GM12864 (cell line): ENCODE data around the gene PRKCZ.

Source experiments
- DNase-seq: peaks from one replicate; pipeline ENCODE4 v3.0.0-alpha.2; 2011; ENCODE audit warnings: low read depth
- H3K4me3 ChIP-seq: 2 replicates; pipeline ENCODE4 v1.5.1; 2011; ENCODE audit warnings: mild to moderate bottlenecking, low read depth, low read length, control low read depth
- TF ChIP-seq, protein P1 (sequence below): IDR thresholded peaks from 2 replicates; pipeline ENCODE4 v1.5.1; 2011; ENCODE audit warnings: low read depth, mild to moderate bottlenecking, moderate library complexity, low read length, control low read depth, inconsistent platforms; ENCODE audit errors: missing control alignments

The PRKCZ gene

DNA sequence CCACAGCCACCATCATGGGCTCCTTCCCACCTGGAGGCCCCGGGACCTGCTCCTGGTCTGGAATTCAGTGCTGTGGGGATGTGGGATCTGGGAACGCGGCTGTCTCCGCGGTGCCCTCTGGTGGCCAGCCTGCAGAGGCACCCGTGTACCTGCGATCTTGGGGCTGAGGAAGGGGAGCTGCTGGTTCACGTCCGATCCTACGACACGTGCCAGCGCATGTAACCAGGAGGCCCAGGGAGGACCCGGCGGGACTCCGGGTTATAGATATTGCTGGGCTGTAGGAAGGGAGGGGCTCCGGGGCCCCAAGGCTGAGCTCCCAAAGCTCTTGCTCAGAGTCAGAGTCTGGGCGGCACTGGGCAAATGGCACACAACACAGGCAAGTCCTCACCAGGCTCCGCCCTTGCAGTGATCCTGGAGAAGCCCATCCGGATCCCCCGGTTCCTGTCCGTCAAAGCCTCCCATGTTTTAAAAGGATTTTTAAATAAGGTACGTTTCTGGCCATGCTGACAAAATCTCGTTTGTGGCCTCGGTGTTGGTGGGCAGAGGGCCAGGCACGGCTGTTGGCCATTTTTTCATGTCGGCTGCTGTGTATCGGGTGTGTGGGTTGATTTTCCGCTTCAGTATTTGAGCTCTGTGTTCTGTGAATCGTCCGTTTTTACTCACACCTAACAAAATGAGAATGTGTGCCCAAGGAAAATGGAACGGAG lies 124.3 kb downstream of the PRKCZ start:
- no peak for DNase-seq
- H3K4me3 ChIP-seq = no peak overlapping the region

DNA sequence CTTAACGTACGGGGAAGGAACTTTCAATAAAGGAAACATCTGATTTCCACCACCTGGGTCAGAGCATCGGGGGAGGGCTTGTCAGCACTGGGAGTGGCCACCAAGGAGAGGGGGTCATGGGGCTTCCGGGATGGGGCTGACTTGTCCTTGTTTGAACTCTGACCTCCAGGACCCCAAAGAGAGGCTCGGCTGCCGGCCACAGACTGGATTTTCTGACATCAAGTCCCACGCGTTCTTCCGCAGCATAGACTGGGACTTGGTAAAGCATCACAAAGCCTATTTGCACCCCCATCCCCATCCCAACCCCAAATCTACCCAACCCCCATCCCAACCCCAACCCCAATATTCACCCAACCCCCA lies 124.8 kb downstream of the PRKCZ start:
- no peak overlapping the region for H3K4me3 ChIP-seq
- TF ChIP-seq, protein P1, sequence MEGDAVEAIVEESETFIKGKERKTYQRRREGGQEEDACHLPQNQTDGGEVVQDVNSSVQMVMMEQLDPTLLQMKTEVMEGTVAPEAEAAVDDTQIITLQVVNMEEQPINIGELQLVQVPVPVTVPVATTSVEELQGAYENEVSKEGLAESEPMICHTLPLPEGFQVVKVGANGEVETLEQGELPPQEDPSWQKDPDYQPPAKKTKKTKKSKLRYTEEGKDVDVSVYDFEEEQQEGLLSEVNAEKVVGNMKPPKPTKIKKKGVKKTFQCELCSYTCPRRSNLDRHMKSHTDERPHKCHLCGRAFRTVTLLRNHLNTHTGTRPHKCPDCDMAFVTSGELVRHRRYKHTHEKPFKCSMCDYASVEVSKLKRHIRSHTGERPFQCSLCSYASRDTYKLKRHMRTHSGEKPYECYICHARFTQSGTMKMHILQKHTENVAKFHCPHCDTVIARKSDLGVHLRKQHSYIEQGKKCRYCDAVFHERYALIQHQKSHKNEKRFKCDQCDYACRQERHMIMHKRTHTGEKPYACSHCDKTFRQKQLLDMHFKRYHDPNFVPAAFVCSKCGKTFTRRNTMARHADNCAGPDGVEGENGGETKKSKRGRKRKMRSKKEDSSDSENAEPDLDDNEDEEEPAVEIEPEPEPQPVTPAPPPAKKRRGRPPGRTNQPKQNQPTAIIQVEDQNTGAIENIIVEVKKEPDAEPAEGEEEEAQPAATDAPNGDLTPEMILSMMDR = no peak

More for the DNA sequence above, 124.3 kb downstream of the PRKCZ start:
- TF ChIP-seq, protein P1 = peak; percentile 90

GRCh38 chr1:2175681-2176454 lies 125.7 kb downstream of the PRKCZ start:
- no peak for DNase-seq
- H3K4me3 ChIP-seq = no peak overlapping the region
- TF ChIP-seq, protein P1 = no peak

More for the DNA sequence above, 124.8 kb downstream of the PRKCZ start:
- DNase-seq = no peak

- no peak for DNase-seq
These were observed 126.4 kb downstream of the PRKCZ start for GRCh38 chr1:2176615-2177014.

DNA sequence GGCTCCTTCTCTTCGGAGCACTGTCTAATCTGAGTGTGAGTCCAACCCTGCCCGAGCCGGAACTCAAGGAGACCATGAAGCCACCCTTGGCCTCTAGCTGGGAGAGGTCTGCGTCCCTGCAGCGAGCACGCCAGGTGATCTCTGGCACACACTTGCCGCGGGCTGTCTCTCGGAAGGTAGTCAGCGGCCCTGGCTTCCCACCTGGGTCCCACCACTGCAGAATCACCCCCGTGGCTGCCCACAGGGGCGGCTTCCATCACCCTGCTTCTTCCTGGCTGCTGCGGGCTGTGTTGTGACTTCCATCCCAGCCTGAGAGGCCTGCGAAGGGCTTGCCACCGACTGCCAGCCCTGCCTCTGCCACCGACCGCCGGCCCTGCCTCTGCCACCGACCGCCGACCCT lies 127.3 kb downstream of the PRKCZ start:
- TF ChIP-seq, protein P1 = no peak
- H3K4me3 ChIP-seq = no peak overlapping the region
- DNase-seq = no peak

More at GRCh38 chr1:2176615-2177014, 126.4 kb downstream of the PRKCZ start:
- TF ChIP-seq, protein P1 = no peak
- no peak overlapping the region for H3K4me3 ChIP-seq

DNA sequence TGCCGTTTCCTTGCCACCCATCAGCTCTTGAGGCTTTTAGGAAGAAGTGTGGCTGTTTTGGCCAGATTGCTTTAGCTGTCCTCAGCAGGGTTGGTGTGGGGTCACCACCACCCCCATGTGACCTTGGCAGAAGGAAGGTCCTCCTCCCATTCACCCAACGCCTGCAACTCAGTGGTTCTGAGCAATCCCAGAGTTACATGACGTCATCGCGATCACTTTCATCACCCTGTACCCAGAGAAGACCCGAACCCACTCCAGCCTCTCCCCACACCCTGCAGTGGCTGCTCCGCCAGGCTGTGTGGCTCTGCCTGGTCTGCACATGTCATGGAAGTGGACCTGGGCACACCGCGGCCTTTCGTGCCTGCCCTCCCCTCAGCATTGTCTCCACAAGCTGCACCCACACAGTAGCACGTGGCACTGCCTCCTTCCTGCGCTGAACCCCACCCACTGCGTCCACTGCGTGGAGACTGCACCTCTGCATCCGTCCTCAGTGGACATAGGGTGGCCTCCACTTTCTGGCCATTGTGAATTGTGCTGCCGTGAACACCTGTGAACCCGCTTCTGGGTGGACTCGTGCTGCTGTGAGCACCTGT lies 127.8 kb downstream of the PRKCZ start:
- no peak for DNase-seq
- no peak overlapping the region for H3K4me3 ChIP-seq
- TF ChIP-seq, protein P1 = no peak
